GM18505 (cell line): Measurements from ENCODE around the gene KIF25.

ENCODE experiments used
- ATAC-seq: cut with Tn5 transposase; IDR thresholded peaks from one replicate; pipeline ENCODE4 v1.9.1; 2021; ENCODE audit not compliant: unreplicated experiment
- POLR2A ChIP-seq: IDR thresholded peaks from 4 replicates; pipeline ENCODE4 v1.6.1; 2011; ENCODE audit warnings: borderline replicate concordance; ENCODE audit not compliant: insufficient read depth, insufficient read length; ENCODE audit errors: extremely low read depth

The KIF25 gene

GRCh38 chr6:168053957-168054471, 56.5 kb downstream of the KIF25 start:
- ATAC-seq = no peak

GRCh38 chr6:168054765-168055560, 57.5 kb downstream of the KIF25 start:
- no peak for TF ChIP-seq POLR2A

More at GRCh38 chr6:168053957-168054471, 56.5 kb downstream of the KIF25 start:
- no peak for TF ChIP-seq POLR2A

GRCh38 chr6:168055696-168056489, 58.4 kb downstream of the KIF25 start:
- TF ChIP-seq POLR2A = no peak
- no peak for ATAC-seq

More at GRCh38 chr6:168054765-168055560, 57.5 kb downstream of the KIF25 start:
- no peak for ATAC-seq

DNA sequence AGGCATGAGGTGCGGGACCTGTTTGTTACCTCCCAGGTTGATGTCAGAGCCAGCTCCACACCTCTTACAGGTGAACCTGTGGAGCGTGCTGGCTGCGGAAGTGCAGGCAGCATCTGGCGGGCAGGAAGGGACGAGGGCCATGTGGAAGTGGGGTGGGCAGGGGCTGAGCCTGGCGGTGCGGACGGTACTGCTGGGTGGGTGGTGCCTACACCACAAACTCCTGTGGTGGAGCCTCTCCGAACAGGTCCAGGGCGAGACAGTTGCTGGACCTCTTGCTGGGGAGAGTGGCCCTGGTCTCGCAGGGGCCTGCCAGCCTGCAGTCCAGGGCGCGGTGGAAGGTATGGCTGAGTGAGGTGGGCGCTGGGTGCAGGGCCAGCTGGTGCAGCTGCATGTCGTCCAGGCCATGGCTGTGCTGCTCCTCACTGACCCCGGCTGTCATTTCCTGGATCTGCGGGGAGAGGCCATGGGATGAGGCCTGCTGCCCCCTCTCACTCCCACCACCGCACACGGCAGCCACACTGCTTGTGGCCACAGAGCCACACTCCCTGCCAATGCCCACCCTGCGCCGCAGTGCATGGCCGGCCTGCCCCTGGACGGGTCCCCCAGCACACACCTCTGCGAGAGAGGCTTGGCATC, 59.5 kb downstream of the KIF25 start:
- no peak for TF ChIP-seq POLR2A
- ATAC-seq = no peak

GRCh38 chr6:168057836-168058235, 60.4 kb downstream of the KIF25 start:
- ATAC-seq = no peak
- no peak for TF ChIP-seq POLR2A

DNA sequence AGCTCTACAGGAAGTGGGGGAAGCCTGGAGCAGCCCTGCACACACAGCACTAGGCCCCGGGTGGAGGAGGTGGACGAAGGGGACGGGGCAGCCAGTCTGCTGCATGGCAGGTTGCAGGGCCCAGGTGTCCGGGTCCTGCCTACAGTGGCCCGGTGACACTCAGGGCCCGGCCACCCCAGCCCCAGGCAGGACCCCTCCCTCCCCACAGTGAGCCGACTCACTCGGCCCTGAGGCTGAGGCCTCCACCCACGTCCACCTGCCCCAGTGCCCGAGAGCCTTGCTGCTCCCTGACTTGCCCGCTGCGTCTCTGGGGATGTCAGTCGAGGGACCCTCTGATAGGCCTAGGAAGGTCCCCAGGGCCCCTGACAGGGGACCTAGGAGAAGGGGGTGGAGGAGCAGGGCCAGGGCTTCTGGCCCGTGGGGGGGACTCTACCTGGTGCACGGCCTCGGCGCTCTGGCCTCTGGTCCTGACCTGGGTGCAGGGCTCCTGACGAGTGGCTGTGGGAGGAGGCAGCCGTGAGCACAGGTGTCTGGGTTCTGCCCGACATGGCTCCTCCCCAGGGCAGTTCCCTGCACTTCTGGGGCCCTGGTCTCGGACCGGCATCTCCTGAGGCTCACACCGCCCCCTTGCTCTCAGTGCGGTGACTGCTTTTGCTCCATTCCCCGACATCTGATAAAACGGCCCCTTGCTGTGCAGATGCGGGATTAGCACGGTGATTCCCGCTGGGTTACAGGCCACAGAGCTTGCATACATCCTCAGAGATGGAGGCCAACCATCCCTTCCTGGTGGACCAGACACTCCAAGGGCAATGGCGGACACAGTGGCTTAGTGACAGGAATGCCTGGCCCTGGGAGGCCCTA, 61.5 kb downstream of the KIF25 start:
- TF ChIP-seq POLR2A = no peak
- ATAC-seq = no peak

GRCh38 chr6:168060521-168060931, 63.1 kb downstream of the KIF25 start:
- ATAC-seq = no peak
- TF ChIP-seq POLR2A = no peak

- no peak for ATAC-seq
- TF ChIP-seq POLR2A = no peak
Measured at GRCh38 chr6:168061269-168062210, 64.1 kb downstream of the KIF25 start.

DNA sequence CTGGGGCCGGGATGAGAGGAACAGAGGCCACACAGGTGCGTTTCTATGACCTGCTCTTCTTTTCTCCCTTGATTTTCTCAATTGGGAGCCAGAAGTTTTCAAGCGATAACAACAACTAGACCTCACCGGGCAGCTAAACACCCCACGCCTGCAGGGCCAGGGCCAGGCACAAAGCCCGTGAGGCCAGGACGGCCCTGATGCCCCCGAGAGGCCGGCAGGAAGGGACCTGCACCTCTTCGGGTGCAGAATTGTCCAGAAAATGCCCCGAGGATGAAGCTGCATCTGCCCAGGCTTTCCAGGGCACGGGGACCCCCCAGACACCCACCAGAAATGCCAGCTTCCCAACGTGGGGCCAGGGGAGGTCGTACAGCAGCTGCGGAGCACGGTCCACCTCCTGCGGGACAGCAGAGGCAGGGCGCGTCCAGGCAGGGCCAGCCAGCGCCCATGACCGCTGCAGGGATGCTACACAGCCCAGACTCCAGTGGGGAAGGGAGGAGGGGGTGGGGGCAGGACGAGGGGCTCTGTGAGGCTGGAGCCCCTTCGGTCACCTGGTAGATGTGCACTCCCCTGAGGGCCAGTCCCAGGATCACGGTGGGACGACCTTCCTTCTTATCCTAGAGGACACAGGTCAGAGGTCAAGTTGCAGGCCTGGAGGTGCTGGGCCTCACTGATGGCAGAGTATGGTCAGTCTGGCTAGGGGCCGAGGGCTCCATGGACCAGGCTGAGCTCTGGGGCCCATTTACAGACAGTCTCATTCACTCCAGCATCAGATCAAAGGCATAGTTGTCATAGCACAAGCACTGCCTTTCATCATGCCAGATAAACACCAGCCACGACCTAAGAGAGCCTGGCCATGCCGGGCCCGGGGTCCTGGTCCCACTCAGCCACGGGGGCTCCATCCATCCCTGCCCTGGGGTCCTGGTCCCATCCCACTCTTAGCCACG, 65.1 kb downstream of the KIF25 start:
- no peak for TF ChIP-seq POLR2A
- ATAC-seq = no peak

GRCh38 chr6:168063431-168063830, 66.0 kb downstream of the KIF25 start:
- no peak for TF ChIP-seq POLR2A
- no peak for ATAC-seq
